Measurements from ENCODE around the gene AKIP1. TPM values are rescaled to one million over a fixed set of nuclear protein-coding genes. Genes with fewer than 3 reads are reported as not detected.

AKIP1 gene
- total and polyA plus RNA-seq, 9 of the 15 experiments (the other 6 are each of a cell fraction or from before 2014, with no cell fraction given) = 9.0 to 52.6 (median 36.2) TPM

DNA sequence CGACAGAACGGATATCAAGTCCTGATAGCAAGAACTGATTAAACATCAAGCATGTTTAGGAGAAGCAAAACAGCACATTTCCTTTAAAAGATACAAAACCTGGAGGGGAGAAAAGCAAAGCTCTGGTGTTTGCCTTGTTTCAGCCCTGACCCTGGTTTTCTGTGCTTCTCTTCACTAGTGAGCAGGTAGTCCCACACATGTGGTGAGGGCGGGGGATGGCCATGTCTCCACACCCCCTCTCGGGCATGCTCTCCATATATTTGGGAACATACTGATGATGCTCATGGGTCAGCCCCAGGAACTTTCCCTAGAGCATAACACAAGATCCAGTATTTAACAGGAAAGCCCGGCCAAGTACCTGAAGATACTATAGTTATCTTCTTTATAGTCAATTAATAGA is 11.7 kb downstream of the AKIP1 start (continued):
- TF ChIP-seq, protein P1, sequence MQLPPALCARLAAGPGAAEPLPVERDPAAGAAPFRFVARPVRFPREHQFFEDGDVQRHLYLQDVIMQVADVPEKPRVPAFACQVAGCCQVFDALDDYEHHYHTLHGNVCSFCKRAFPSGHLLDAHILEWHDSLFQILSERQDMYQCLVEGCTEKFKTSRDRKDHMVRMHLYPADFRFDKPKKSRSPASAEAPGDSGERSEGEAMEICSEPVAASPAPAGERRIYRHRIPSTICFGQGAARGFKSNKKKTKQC (CRISPR knock-in tag; IDR thresholded peaks at IDR 0.05) = no peak
- TF ChIP-seq, protein P2, sequence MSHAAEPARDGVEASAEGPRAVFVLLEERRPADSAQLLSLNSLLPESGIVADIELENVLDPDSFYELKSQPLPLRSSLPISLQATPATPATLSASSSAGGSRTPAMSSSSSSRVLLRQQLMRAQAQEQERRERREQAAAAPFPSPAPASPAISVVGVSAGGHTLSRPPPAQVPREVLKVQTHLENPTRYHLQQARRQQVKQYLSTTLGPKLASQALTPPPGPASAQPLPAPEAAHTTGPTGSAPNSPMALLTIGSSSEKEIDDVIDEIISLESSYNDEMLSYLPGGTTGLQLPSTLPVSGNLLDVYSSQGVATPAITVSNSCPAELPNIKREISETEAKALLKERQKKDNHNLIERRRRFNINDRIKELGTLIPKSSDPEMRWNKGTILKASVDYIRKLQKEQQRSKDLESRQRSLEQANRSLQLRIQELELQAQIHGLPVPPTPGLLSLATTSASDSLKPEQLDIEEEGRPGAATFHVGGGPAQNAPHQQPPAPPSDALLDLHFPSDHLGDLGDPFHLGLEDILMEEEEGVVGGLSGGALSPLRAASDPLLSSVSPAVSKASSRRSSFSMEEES (CRISPR knock-in tag; IDR thresholded peaks at IDR 0.05) = no peak
- TF ChIP-seq, protein P3, sequence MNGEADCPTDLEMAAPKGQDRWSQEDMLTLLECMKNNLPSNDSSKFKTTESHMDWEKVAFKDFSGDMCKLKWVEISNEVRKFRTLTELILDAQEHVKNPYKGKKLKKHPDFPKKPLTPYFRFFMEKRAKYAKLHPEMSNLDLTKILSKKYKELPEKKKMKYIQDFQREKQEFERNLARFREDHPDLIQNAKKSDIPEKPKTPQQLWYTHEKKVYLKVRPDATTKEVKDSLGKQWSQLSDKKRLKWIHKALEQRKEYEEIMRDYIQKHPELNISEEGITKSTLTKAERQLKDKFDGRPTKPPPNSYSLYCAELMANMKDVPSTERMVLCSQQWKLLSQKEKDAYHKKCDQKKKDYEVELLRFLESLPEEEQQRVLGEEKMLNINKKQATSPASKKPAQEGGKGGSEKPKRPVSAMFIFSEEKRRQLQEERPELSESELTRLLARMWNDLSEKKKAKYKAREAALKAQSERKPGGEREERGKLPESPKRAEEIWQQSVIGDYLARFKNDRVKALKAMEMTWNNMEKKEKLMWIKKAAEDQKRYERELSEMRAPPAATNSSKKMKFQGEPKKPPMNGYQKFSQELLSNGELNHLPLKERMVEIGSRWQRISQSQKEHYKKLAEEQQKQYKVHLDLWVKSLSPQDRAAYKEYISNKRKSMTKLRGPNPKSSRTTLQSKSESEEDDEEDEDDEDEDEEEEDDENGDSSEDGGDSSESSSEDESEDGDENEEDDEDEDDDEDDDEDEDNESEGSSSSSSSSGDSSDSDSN (IDR thresholded peaks at IDR 0.05; ENCODE audit: borderline replicate concordance in 1 of 2, low read depth in 2 of 2, low read length in 2 of 2) = no peak
- TF ChIP-seq PHB2 (IDR thresholded peaks at IDR 0.05; ENCODE audit: low read depth) = no peak
- TF ChIP-seq NFYB (IDR thresholded peaks at IDR 0.05; ENCODE audit: extremely low read depth, insufficient read length) = no peak
- TF ChIP-seq, protein P4, sequence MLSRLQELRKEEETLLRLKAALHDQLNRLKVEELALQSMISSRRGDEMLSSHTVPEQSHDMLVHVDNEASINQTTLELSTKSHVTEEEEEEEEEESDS (CRISPR knock-in tag; IDR thresholded peaks at IDR 0.05) = no peak
- no peak for TF ChIP-seq C11orf30 (IDR thresholded peaks at IDR 0.05; ENCODE audit: low read depth)
- no peak for TF ChIP-seq MYBL2 (IDR thresholded peaks at IDR 0.05; ENCODE audit: low read depth)
- no peak for TF ChIP-seq MYBL2 (CRISPR knock-in tag; IDR thresholded peaks at IDR 0.05; ENCODE audit: borderline replicate concordance)
